OCI-M1 (cell line): ENCODE data around the gene FUT8.
"Not testable (repeated sequence)": the region's sequence is repeated elsewhere in the genome, so short reads cannot be mapped to it uniquely, and the experiment has no call there.

Experiments
- DNase-seq: peaks from one replicate; lab custom pipeline; 2025; lab: John Stamatoyannopoulos, UW

Gene FUT8

GRCh38 chr14:65709576-65709975, 297.0 kb downstream of the FUT8 start:
- no peak for DNase-seq

GRCh38 chr14:65716813-65717212, 304.3 kb downstream of the FUT8 start:
- not testable (repeated sequence) for DNase-seq

- DNase-seq, result not testable (repeated sequence)
These were observed 304.9 kb downstream of the FUT8 start for GRCh38 chr14:65717384-65717915.

- no peak for DNase-seq
These were observed 306.1 kb downstream of the FUT8 start for GRCh38 chr14:65718629-65719028.

GRCh38 chr14:65720171-65720570, 307.6 kb downstream of the FUT8 start:
- DNase-seq, result no peak

- DNase-seq, result no peak
These were observed 308.2 kb downstream of the FUT8 start for GRCh38 chr14:65720743-65721142.

- DNase-seq, result no peak
These were observed 310.8 kb downstream of the FUT8 start for GRCh38 chr14:65723348-65723747.

- no peak for DNase-seq
These were observed 316.1 kb downstream of the FUT8 start for GRCh38 chr14:65728604-65729003.

GRCh38 chr14:65729566-65729965, 317.0 kb downstream of the FUT8 start:
- no peak for DNase-seq

- no peak for DNase-seq
These were observed 319.5 kb downstream of the FUT8 start for GRCh38 chr14:65731933-65732506.

- DNase-seq, result no peak
These were observed 325.8 kb downstream of the FUT8 start for GRCh38 chr14:65738339-65738738.

- no peak for DNase-seq
These were observed 333.1 kb downstream of the FUT8 start for GRCh38 chr14:65745396-65746190.

GRCh38 chr14:65748796-65749195, 336.3 kb downstream of the FUT8 start:
- no peak for DNase-seq

- DNase-seq, result no peak
These were observed 336.8 kb downstream of the FUT8 start for GRCh38 chr14:65749287-65749686.

GRCh38 chr14:65750906-65751305, 338.4 kb downstream of the FUT8 start:
- no peak for DNase-seq

GRCh38 chr14:65751510-65751909, 339.0 kb downstream of the FUT8 start:
- no peak for DNase-seq

- no peak for DNase-seq
These were observed 340.5 kb downstream of the FUT8 start for GRCh38 chr14:65753061-65753460.

- DNase-seq, result no peak
These were observed 342.8 kb downstream of the FUT8 start for GRCh38 chr14:65755331-65755730.

GRCh38 chr14:65756880-65757279, 344.4 kb downstream of the FUT8 start:
- DNase-seq, result no peak

GRCh38 chr14:65769151-65769550, 356.6 kb downstream of the FUT8 start:
- DNase-seq, result no peak

GRCh38 chr14:65770681-65771080, 358.2 kb downstream of the FUT8 start:
- DNase-seq, result no peak

- no peak for DNase-seq
These were observed 358.7 kb downstream of the FUT8 start for GRCh38 chr14:65771271-65771670.

GRCh38 chr14:65772466-65772865, 359.9 kb downstream of the FUT8 start:
- no peak for DNase-seq
